IgD-negative memory B cell (primary cell): ENCODE results near the gene DDHD1. TPM values are rescaled to one million over a fixed set of nuclear protein-coding genes. Genes with fewer than 3 reads are reported as not detected.

Source experiments
- H3K27ac Mint-ChIP-seq, 3 donors: one replicate each; pipeline ENCODE4 v1.8.0; 2020 to 2022; ENCODE audit warnings: mild to moderate bottlenecking in 3 of 3, mixed read lengths in 3 of 3, moderate library complexity in 1 of 3
- H3K27me3 Mint-ChIP-seq: one replicate; pipeline ENCODE4 v1.8.0; 2021; ENCODE audit warnings: mixed read lengths
- H3K36me3 Mint-ChIP-seq: one replicate; pipeline ENCODE4 v1.8.0; 2020; ENCODE audit warnings: mild to moderate bottlenecking, mixed read lengths
- H3K4me1 Mint-ChIP-seq, 3 donors: one replicate each; pipeline ENCODE4 v1.8.0; 2020 to 2022; ENCODE audit warnings: mixed read lengths in 3 of 3, mild to moderate bottlenecking in 1 of 3
- H3K4me3 Mint-ChIP-seq, 4 donors: one replicate each; pipeline ENCODE4 v1.8.0; 2020 to 2022; ENCODE audit warnings: mild to moderate bottlenecking in 4 of 4, mixed read lengths in 4 of 4, moderate library complexity in 3 of 4
- H3K9me3 Mint-ChIP-seq, 3 donors: one replicate each; pipeline ENCODE4 v1.8.0; 2020 to 2021; ENCODE audit warnings: mixed read lengths in 3 of 3, mild to moderate bottlenecking in 1 of 3
- polyA plus RNA-seq: library from polyadenylated mRNA; unstranded; fragments of 300-500 nt; fragmentation: Illumina TruSeq; gene quantifications from one replicate; pipeline ENCODE4 v1.2.3, GENCODE V29; 2021

DDHD1 gene
- polyA plus RNA-seq, 1 donor from 2014 or later, result 9.4 TPM

DNA sequence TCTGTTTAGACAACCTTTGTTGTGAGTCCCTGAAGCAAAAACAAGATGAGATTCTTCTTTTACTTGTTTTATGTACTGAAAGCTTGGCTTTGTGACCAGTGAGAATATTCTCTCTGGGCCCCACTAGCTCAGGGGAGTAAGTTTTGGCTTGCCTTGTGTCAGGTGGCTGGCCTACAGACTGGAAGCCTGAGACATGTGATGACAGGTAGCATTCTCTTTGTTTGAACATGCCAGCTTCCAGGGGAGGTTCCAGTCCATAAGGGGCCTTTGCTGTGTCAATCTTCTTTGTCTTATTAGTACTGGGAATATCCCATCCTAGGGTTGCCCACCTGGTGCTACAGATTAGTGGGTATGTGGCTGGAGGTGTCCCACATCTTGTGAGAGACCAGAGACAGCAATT lies 136.2 kb downstream of the DDHD1 start:
- H3K27ac Mint-ChIP-seq, result no peak overlapping the region
- peaks cover 2% of the 10 kb centered on the region for H3K27me3 Mint-ChIP-seq
- no peak overlapping the region for H3K4me3 Mint-ChIP-seq
- peaks cover 1% of the 10 kb centered on the region for H3K36me3 Mint-ChIP-seq
- H3K9me3 Mint-ChIP-seq, result peaks cover 2 to 6% (median 4%) of the 10 kb centered on the region in 3 donors
- no peaks in the 10 kb centered on the region for H3K4me1 Mint-ChIP-seq

DNA sequence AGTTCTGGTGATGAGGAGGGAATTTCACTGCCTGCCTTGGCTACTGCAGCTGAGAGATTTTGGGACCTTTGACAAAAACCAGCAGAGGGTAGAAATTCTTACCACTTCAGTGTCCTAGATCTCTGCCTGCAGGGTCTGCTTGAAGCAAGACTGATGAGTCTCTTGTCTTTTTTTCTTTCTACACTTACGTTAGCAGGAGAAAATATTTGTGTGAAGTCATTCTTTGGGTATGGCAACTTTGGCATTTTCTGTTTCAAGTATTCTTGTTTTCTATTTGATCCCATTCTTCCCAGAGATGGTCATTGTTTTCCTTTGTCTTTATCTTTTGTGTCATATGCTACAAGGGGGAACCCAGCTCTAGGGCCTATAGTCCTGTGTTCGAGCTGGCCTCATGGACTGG lies 136.6 kb downstream of the DDHD1 start:
- peaks cover 1% of the 10 kb centered on the region for H3K36me3 Mint-ChIP-seq
- no peak overlapping the region for H3K27ac Mint-ChIP-seq
- no peaks in the 10 kb centered on the region for H3K4me1 Mint-ChIP-seq
- no peak overlapping the region for H3K4me3 Mint-ChIP-seq
- H3K9me3 Mint-ChIP-seq, result peaks cover 2 to 6% (median 4%) of the 10 kb centered on the region in 3 donors
- peaks cover 2% of the 10 kb centered on the region for H3K27me3 Mint-ChIP-seq

DNA sequence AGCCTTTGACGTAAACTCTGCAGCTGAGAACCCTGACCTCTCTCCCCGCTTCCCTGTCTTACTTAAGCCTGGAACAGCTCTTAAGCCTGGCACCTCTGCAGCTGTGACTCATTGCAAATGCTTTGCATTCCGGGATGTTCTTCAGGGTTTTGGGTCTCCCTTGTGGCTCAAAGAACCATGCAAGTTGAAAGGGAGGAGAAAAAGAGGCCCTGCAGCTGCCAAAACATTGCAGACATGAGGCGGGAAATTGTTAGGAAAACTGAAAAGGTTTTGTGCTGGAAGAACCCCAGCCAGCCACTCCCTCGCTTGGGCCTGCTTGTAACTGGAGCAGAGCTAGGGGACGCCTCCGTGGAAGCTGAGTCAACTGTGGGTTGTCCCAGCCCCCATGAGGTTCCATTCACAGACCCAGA lies 142.1 kb downstream of the DDHD1 start:
- H3K4me3 Mint-ChIP-seq, result no peak overlapping the region
- H3K27ac Mint-ChIP-seq, result no peak overlapping the region
- no peaks in the 10 kb centered on the region for H3K4me1 Mint-ChIP-seq
- H3K36me3 Mint-ChIP-seq, result peaks cover 1% of the 10 kb centered on the region
- H3K9me3 Mint-ChIP-seq, result peaks cover 0 to 2% (median 0%) of the 10 kb centered on the region in 3 donors
- peaks cover 4% of the 10 kb centered on the region for H3K27me3 Mint-ChIP-seq

DNA sequence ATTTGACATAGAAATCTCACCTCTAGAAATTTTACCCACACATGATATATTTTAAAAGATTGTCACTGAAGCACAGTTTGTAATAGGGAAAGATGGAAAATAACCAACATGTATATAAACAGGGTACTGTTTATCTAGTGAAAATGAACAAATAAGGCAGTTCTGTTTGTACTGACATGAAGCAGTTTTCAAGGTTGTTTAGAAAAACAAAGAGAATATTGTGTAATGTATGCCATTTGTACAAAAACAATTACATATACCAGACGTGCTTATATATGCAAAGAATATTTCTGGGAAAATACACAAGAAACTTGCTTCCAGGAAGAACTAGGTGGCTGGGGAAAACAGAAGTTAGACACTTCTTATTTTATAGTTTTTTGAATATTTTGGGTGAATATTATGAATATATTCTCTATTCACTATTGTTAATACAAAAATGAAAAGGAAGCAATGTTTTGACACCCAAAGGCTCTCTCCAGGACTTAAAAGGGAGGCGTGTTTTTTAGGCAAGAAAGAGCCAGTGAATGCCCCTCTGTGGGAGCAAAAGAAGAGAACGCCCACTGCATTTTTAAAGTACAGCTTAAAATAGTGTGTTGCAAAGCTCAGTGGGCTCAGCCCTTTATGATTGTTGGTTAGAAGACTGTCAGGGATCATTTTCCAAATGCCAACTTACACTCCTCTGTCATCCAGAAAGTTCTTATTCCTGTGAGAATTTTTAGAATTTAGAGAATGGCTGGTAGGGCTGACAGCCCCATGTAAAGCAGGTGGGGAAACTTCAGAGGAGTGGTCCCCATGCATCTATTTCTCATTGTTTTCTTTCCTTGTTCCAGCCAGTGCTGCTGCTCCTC lies 142.7 kb downstream of the DDHD1 start:
- Mint-ChIP-seq H3K4me3 (no peak overlapping the region), H3K9me3 (peaks cover 0 to 2% (median under 1%) of the 10 kb centered on the region in 3 donors), H3K36me3 (peaks cover 1% of the 10 kb centered on the region), H3K27ac (no peak overlapping the region), H3K4me1 (no peaks in the 10 kb centered on the region), H3K27me3 (peaks cover 4% of the 10 kb centered on the region)

DNA sequence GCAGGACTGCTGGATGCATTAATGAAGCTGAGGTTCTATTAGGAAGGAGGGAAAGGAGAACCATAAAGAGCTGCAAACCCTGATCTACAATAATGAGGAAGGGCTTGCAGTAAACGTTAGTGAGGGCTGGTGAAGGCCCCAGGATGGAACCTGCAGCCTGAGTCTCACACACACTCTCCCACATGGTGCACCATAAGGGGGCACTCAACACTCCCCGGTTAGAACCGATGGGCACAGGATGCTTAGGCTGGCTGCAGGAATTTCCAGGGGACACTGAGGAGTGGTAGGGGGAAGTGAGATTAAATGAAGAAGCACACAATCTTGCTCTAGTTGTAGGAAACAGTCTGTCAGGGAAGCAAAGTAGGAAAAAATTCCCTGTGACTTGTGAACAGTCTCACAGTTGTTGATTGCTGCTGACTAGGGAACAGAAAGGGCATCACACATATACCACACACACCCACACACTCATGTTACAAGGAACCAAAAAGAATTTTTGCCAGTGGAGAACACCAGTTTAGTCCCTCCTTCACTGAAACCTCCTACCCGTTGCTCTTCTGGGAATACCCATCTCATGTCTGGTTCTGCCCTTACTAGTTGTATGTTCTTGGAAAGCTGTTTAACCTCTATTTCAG lies 146.1 kb downstream of the DDHD1 start:
- peaks cover 2% of the 10 kb centered on the region for H3K27me3 Mint-ChIP-seq
- no peaks in the 10 kb centered on the region for H3K4me1 Mint-ChIP-seq
- no peak overlapping the region for H3K27ac Mint-ChIP-seq
- H3K9me3 Mint-ChIP-seq, result peaks cover 0 to 2% (median 0%) of the 10 kb centered on the region in 3 donors
- no peaks in the 10 kb centered on the region for H3K36me3 Mint-ChIP-seq
- H3K4me3 Mint-ChIP-seq, result no peak overlapping the region

DNA sequence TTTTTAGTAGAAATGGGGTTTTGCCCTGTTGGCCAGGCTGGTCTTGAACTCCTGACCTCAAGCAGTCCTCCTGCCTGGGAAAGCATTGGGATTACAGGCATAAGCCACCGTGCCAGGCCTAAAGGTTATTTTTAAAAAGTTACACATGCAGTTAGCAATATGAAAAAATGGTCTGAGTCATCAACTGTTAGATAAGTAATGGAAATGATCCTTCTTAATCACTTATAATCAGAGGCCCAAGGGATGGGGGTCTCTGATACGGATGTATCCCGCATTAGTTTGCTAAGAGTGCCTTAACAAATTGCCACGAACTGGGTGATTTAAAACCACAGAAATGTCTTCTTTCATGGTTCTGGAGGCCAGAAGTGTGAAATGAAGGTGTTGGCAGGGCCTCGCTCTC lies 148.1 kb downstream of the DDHD1 start:
- Mint-ChIP-seq H3K9me3 (peaks cover 0 to 2% (median 0%) of the 10 kb centered on the region in 3 donors), H3K27ac (no peak overlapping the region), H3K36me3 (no peaks in the 10 kb centered on the region), H3K4me3 (no peak overlapping the region), H3K4me1 (no peaks in the 10 kb centered on the region), H3K27me3 (peaks cover 2% of the 10 kb centered on the region)

DNA sequence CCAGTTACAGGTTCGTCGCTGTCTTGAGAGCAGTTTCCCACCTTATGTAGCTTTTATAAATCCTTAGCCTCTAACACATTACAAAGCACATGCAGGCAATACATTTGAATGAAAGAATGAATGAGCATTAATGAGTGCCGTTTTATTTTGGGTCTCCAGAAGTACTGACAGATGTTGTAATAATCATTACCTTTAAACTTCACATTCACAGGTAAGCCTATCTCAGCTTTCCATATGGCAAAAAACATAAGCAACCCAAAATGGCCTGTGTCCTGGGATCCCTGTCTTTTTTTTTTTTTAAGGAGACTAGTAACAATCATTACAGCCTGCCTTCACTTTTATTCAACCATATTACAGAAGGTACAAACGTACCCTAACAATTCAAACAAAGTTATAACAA lies 149.3 kb downstream of the DDHD1 start:
- no peaks in the 10 kb centered on the region for H3K4me1 Mint-ChIP-seq
- no peak overlapping the region for H3K4me3 Mint-ChIP-seq
- H3K27me3 Mint-ChIP-seq, result peaks cover 6% of the 10 kb centered on the region
- peaks cover 0 to 2% (median under 1%) of the 10 kb centered on the region in 3 donors for H3K9me3 Mint-ChIP-seq
- no peak overlapping the region for H3K27ac Mint-ChIP-seq
- H3K36me3 Mint-ChIP-seq, result no peaks in the 10 kb centered on the region

DNA sequence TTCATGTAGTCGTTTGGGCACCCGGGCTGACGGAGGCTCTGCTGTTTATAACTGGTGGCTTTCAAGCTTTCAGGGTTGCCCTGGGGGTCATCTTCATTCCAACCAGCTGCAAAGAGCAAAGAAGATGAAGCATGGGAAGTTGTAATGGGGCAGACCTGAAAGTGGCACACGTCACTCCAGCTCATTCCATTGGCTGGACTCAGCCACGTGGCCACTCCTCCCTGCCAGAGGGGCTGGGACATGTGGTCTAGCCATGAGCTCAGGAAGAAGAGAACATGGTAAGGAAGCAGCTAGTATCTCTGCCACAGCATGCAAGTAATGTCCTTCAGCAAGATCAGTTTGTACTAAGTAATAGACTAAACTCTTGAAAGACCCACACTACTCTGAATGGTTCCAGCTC lies 150.5 kb downstream of the DDHD1 start:
- Mint-ChIP-seq H3K4me1 (no peaks in the 10 kb centered on the region), H3K9me3 (peaks cover 0 to 5% (median 2%) of the 10 kb centered on the region in 3 donors), H3K27me3 (peaks cover 6% of the 10 kb centered on the region), H3K4me3 (no peak overlapping the region), H3K36me3 (no peaks in the 10 kb centered on the region), H3K27ac (no peak overlapping the region)

DNA sequence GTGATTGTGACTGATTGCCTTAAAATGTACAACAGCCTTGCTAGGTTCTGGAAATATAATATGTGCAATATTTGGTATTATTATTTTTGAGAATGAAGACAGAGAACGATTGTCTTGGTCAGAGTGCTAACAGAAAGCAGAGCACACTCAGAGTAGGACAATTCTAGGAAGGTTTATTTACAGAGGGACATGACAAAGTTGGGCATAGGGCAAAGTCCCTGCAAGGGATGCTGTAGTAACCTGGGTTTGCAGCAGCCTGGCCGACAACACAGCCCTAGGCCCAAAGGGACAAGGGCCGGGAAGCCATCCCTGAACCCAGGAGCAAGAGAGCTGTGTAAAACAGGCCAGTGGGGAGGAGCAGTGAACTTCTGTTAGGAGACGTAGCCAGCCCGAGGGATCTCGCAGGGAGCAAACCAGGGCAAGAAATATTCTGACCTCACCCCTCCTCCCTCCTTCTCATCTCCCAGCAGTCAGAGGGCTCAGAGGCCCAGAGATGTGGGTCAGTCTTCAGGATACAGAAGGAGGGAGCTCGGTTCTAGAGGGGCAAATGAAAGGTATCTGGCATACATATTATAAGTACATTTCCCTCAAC lies 151.2 kb downstream of the DDHD1 start:
- no peaks in the 10 kb centered on the region for H3K4me1 Mint-ChIP-seq
- peaks cover 6% of the 10 kb centered on the region for H3K27me3 Mint-ChIP-seq
- peak overlapping the region in 1 of 3 donors; percentile 75 for H3K27ac Mint-ChIP-seq
- H3K36me3 Mint-ChIP-seq, result no peaks in the 10 kb centered on the region
- no peak overlapping the region for H3K4me3 Mint-ChIP-seq
- peaks cover 0 to 5% (median 2%) of the 10 kb centered on the region in 3 donors for H3K9me3 Mint-ChIP-seq

DNA sequence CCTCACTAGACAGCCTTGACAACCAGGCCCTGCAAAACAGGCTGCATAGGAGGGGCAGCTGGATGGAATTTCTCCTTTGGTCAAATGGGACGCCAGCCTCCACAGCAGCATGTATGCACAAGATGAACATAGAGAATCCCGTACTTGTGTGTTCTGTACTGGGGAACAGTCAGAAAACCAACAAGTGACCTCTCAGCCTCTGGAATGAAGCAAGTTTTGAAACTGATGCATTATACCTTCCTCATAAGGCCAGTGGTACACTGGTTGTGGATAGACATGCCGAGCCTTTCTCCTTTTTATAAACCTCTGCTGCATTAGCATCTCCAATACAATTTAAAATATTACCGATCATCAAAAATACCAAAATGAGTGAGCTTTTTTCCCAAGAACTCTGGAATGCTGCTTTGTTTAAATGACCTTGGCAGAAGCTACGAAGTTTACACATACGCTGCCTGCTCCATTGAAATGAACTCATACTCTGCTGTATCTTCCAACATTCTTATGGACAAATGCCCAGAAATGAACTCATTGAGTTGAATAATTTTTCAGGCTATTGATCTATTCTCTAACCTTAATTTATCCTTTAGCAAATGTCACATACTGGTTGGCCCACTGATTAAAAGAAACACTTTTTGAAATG lies 154.6 kb downstream of the DDHD1 start:
- H3K9me3 Mint-ChIP-seq, result peaks cover 0 to 5% (median 0%) of the 10 kb centered on the region in 3 donors
- no peak overlapping the region for H3K4me3 Mint-ChIP-seq
- H3K27ac Mint-ChIP-seq, result no peak overlapping the region
- H3K4me1 Mint-ChIP-seq, result peaks cover 0 to 4% (median 0%) of the 10 kb centered on the region in 3 donors
- peaks cover 6% of the 10 kb centered on the region for H3K27me3 Mint-ChIP-seq
- peaks cover 2% of the 10 kb centered on the region for H3K36me3 Mint-ChIP-seq

DNA sequence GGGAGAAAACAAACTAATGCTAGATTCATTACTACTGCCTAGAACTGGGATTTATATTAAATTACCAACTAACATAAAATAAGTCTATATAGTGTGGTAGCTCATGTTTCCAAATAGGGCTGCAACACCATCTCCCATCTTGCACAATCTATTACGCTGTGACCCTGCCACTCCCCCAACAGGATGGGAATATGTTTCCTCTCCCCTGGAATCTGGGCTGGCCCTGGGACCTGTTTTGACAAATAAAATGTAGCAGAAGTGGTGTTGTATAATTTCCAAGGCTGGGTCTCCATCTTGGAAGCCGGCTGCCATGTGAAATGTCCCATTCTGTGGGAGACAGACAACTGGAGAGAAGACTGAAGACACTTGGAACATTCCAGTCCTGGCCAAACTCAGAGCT lies 156.6 kb downstream of the DDHD1 start:
- Mint-ChIP-seq H3K9me3 (peaks cover 0 to 5% (median 0%) of the 10 kb centered on the region in 3 donors), H3K27ac (no peak overlapping the region), H3K4me3 (no peak overlapping the region), H3K36me3 (peaks cover 2% of the 10 kb centered on the region), H3K4me1 (peaks cover 0 to 4% (median 0%) of the 10 kb centered on the region in 3 donors), H3K27me3 (peaks cover 6% of the 10 kb centered on the region)

DNA sequence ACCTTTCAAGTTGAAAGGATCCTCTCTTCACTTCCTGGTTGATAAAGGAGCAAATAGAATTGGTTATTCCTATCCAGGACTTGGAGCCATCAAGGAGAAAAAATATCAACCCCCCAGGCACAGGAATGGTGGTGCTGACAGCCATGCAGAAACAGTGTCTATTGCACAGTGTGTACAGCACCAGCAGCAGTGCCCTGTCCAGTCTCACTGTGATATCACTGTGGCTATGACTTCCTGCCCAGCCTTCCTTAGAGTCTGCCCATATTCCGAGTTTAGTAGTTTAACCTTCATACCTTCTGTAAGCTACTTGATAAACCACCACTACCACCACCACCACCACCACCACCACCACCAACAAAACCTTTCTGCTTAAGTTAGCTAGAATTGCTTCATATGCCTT lies 157.1 kb downstream of the DDHD1 start:
- Mint-ChIP-seq H3K4me3 (no peak overlapping the region), H3K9me3 (peaks cover 0 to 5% (median 0%) of the 10 kb centered on the region in 3 donors), H3K27ac (no peak overlapping the region), H3K27me3 (peaks cover 6% of the 10 kb centered on the region), H3K4me1 (peaks cover 0 to 4% (median 0%) of the 10 kb centered on the region in 3 donors), H3K36me3 (peaks cover 2% of the 10 kb centered on the region)

DNA sequence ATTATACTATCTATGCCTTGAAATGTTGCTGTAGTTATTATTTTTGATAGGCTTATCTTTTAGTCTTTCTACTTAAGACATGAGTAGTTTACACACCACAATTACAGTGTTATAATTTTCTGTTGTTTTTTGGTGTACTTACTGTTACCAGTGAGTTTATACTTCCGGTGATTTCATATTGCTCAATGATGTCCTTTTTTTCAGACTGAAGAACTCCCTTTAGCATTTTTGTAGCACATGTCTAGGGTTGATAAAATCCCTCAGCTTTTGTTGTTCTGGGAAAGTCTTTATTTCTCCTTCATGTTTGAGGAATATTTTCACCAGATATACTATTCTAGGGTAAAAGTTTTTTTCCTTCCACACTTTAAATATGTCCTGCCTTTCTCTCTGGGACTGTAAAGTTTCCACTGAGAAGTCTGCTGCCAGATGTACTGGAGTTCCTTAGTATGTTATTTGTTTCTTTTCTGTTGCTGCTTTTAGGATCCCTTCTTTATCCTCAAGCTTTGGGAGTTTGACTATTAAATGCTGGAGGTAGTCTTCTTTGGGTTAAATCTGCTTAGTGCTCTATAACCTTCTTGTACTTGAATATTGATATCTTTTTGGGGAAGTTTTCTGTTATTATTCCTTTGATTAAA lies 160.8 kb downstream of the DDHD1 start:
- Mint-ChIP-seq H3K36me3 (peaks cover 2% of the 10 kb centered on the region), H3K4me1 (peaks cover 0 to 4% (median 0%) of the 10 kb centered on the region in 3 donors), H3K27me3 (no peaks in the 10 kb centered on the region), H3K27ac (no peak overlapping the region), H3K9me3 (no peaks in the 10 kb centered on the region), H3K4me3 (no peak overlapping the region)

DNA sequence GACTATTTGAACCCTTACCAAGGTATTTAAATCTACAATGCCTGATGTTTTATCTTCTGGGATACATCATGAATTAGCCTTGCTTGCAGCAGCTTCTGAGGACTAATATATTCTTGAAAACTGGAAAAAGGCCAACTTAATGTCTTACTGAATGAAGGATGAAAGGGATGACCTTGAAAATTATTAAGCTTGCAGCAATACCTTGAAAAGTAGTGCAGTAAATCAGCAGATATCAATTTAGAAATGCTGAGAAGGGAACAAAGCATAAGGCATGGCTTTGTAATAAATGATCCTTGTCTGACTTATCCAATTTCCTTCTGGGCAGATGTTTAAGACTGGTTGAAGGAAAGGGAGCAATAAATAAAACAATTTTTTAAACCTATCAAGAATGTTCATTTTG lies 165.0 kb downstream of the DDHD1 start:
- Mint-ChIP-seq H3K9me3 (peaks cover 0 to 3% (median 2%) of the 10 kb centered on the region in 3 donors), H3K27me3 (peaks cover 1% of the 10 kb centered on the region), H3K4me3 (no peak overlapping the region), H3K36me3 (no peaks in the 10 kb centered on the region), H3K27ac (no peak overlapping the region), H3K4me1 (no peaks in the 10 kb centered on the region)
